NCI-H510A (cell line): ENCODE measurements around the gene DNAJC9.
"Not testable (repeated sequence)": the region's sequence is repeated elsewhere in the genome, so short reads cannot be mapped to it uniquely, and the experiment has no call there.

Experiments
- DNase-seq: peaks from one replicate; lab custom pipeline; 2025; lab: John Stamatoyannopoulos, UW

DNAJC9 gene, protein sequence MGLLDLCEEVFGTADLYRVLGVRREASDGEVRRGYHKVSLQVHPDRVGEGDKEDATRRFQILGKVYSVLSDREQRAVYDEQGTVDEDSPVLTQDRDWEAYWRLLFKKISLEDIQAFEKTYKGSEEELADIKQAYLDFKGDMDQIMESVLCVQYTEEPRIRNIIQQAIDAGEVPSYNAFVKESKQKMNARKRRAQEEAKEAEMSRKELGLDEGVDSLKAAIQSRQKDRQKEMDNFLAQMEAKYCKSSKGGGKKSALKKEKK

GRCh38 chr10:73246646-73247508 is at the start of gene DNAJC9:
DNAJC9 (minus strand) TSS chr10:73247255; CDS start chr10:73247189, 66 bp downstream.
- peak; percentile 91 for DNase-seq

GRCh38 chr10:73293461-73293860 is 46.4 kb upstream of the DNAJC9 start:
- no peak for DNase-seq

- no peak for DNase-seq
Measured at GRCh38 chr10:73289958-73290357, 42.9 kb upstream of the DNAJC9 start.

- DNase-seq: no peak
Measured at GRCh38 chr10:73287441-73287840, 40.4 kb upstream of the DNAJC9 start.

- no peak for DNase-seq
Measured at GRCh38 chr10:73281097-73281496, 34.0 kb upstream of the DNAJC9 start.

GRCh38 chr10:73264423-73264822 is 17.4 kb upstream of the DNAJC9 start:
- no peak for DNase-seq

- no peak for DNase-seq
Measured at GRCh38 chr10:73263693-73264347, 16.8 kb upstream of the DNAJC9 start.

GRCh38 chr10:73262880-73263555 is 16.0 kb upstream of the DNAJC9 start:
- DNase-seq: no peak

- no peak for DNase-seq
Measured at GRCh38 chr10:73262105-73262730, 15.2 kb upstream of the DNAJC9 start.

- DNase-seq: no peak
Measured at GRCh38 chr10:73261362-73261995, 14.4 kb upstream of the DNAJC9 start.

DNA sequence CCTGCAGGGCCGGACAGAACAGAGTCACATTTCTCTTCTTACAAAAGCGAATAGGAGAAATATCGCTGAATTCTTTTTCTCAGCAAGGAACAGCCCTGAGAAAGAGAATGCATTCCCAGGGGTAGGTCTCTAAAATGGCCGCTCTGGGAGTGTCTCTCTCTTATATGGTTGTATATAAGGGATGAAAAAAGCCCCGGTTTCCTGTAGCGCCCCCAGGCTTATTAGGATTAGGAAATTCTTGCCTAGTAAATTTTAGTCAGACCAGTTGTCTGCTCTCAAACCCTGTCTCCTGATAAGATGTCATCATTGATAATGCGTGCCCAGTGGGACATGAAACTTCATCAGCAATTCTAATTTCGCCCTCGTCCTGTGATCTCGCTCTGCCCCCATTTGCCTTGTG is 11.6 kb upstream of the DNAJC9 start:
- not testable (repeated sequence) for DNase-seq

DNA sequence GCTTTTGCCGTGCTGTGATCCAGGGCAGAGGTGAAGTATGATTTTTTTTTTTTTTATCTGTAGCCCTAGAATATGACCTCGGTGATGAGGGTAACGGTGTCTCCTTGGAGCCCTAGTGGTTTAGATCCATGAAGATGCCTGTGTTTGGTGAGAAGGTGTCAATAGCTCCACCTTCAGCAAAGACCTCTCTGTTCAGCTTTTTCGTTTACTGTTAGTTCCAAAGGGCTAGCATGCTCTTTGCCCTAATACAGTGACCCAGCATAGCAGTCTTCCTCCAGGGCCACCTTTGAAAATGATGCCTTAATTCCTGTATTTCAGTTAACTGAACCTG is 6.1 kb upstream of the DNAJC9 start:
- no peak for DNase-seq

- DNase-seq: peak; percentile 96
Measured at GRCh38 chr10:73252445-73253224, 5.6 kb upstream of the DNAJC9 start, which contains the start of gene MRPS16. MRPS16 (minus strand) TSS chr10:73252644; CDS start chr10:73252482, 162 bp downstream.

DNA sequence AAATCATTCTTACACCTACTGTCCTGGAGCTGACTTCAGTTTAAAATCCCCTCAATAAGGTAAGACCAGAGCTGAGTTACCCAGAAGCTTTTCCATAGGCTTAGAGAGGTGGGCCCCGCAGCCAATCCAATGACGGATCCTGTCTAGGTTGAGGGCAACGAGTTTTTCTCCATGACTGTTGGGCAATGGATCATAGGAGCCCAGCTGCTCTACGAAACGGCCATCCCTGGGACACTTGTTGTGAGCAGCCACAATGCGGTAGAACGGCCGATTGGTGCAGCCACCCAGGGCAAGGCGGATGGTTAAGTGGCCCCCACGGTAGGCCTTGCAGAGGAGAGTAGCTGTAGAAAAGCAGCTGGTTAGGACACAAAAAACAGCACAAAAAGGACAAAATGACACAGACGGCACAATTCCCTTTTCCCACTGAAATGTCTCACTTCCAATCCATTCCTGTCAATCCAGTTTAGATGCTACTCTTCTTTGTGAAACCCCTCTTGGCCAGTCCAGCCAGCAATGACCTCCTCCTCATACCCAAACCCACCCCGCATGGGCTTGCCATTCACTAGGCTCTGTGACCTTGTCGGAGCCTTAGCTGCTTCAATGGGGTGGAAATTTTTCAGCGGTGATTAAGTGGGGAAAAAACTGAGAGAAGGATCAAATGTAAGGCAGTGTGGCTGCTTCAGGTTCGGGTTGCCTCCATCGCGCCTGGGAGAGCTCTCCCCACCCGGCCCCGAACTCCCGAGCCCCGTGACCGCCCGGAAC is 4.8 kb upstream of the DNAJC9 start:
- no peak for DNase-seq

- DNase-seq: no peak
Measured at GRCh38 chr10:73248259-73248724, 1.2 kb upstream of the DNAJC9 start.

- DNase-seq: no peak
Measured at GRCh38 chr10:73247509-73248258, 629 bp upstream of the DNAJC9 start.

GRCh38 chr10:73246322-73246645 is 771 bp downstream of the DNAJC9 start:
- no peak for DNase-seq

DNA sequence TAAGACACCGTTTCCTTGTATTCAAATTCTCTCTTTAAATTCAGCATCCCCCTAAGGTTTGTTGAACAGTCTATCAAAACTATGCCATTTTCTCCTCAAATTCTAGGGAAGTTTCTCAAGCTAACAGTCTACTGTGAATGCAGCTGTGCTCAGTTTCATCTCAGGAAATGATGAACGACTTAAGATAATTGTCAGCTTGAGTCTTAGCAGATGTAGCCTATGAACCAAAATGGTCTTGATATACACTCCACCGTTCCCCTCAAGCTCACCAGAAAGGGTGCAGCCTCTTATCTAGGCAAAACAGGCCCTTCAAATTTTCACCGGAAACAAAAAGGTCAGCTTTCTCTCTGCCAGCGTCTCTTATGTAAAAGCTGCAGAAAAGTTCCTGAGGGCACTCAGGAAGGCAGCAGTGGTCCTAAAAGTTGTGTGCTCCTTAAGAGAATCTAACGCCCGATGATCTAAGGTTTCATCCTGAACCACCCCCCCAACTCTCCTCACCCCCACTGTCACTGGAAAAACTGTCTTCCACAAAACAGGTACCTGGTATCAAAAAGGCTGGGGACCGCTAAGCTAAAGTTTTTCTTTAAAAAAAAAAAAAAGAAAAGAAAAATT is 2.1 kb downstream of the DNAJC9 start:
- DNase-seq: no peak

DNA sequence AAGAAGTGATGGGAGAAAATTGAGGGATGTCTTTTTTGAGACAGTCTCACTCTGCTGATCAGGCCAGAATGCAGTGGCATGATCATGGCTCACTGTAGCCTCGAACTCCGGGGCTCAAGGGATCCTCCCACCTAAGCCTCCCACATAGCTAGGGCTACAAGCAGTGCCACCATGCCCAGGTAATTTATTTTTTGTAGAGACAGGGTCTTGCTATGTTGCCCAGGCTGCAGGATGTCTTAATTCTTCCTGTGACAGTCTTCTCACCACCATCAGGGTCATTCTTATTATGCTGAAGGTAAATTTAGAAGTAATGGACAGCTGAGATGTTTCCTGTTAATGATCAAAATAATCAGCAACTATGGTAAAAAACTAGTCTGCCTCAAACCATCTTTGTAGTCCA is 7.1 kb downstream of the DNAJC9 start:
- DNase-seq: no peak
